GM21367 (cell line): ENCODE data around the gene ZNF714.
"Not testable (repeated sequence)": the region's sequence is repeated elsewhere in the genome, so short reads cannot be mapped to it uniquely, and the experiment has no call there.

Experiments
- ATAC-seq: cut with Tn5 transposase; IDR thresholded peaks from one replicate; pipeline ENCODE4 v1.9.1; 2021; ENCODE audit not compliant: unreplicated experiment

ZNF714 gene

GRCh38 chr19:21130097-21130775, 48.2 kb downstream of the ZNF714 start:
- ATAC-seq, result no peak

- ATAC-seq, result no peak
Observed at GRCh38 chr19:21133633-21134032, 51.6 kb downstream of the ZNF714 start.

GRCh38 chr19:21134934-21135366, 52.9 kb downstream of the ZNF714 start:
- no peak for ATAC-seq

- no peak for ATAC-seq
Observed at GRCh38 chr19:21135433-21135832, 53.4 kb downstream of the ZNF714 start.

- no peak for ATAC-seq
Observed at GRCh38 chr19:21138130-21138529, 56.1 kb downstream of the ZNF714 start.

GRCh38 chr19:21141006-21141405, 59.0 kb downstream of the ZNF714 start:
- not testable (repeated sequence) for ATAC-seq

GRCh38 chr19:21141787-21142464, 59.9 kb downstream of the ZNF714 start, which contains the start of gene ZNF431:
Gene ZNF431 (plus strand): TSS chr19:21142040. CDS start chr19:21142184, 144 bp downstream.
- peak; percentile 98 for ATAC-seq

GRCh38 chr19:21143428-21143827, 61.4 kb downstream of the ZNF714 start:
- no peak for ATAC-seq

GRCh38 chr19:21143854-21144253, 61.9 kb downstream of the ZNF714 start:
- ATAC-seq, result no peak

- ATAC-seq, result no peak
Observed at GRCh38 chr19:21147540-21147939, 65.5 kb downstream of the ZNF714 start.

GRCh38 chr19:21148681-21149080, 66.7 kb downstream of the ZNF714 start:
- no peak for ATAC-seq

GRCh38 chr19:21149877-21150276, 67.9 kb downstream of the ZNF714 start:
- ATAC-seq, result no peak

- ATAC-seq, result no peak
Observed at GRCh38 chr19:21151460-21151859, 69.5 kb downstream of the ZNF714 start.

GRCh38 chr19:21158523-21159135, 76.6 kb downstream of the ZNF714 start:
- ATAC-seq, result no peak

- no peak for ATAC-seq
Observed at GRCh38 chr19:21164541-21164940, 82.5 kb downstream of the ZNF714 start.

GRCh38 chr19:21166436-21166835, 84.4 kb downstream of the ZNF714 start:
- ATAC-seq, result no peak
